Keratinocyte (primary cell): ENCODE results near the gene NOTCH1. TPM values are rescaled to one million over a fixed set of nuclear protein-coding genes. Genes with fewer than 3 reads are reported as not detected.

Experiments used
- DNase-seq: peaks from one replicate; pipeline ENCODE4 v3.0.0-alpha.2; 2011; ENCODE audit warnings: low read depth, missing footprints, low spot score
- FAIRE-seq: peaks from 2 replicates; lab custom pipeline; 2011; peaks lifted over from hg19 to GRCh38; lab: Jason Lieb, UNC
- H2AFZ ChIP-seq: 2 replicates; pipeline ENCODE4 v1.6.0; 2012; ENCODE audit warnings: low read length, control low read depth, inconsistent platforms; ENCODE audit not compliant: control insufficient read depth
- H3K27ac ChIP-seq: 2 replicates; pipeline ENCODE4 v1.5.1; 2011; ENCODE audit warnings: low read length; ENCODE audit not compliant: control insufficient read depth, insufficient read depth
- H3K27me3 ChIP-seq: 3 replicates; pipeline ENCODE4 v1.6.0; 2011; ENCODE audit warnings: low read length; ENCODE audit not compliant: control insufficient read depth, insufficient read depth; ENCODE audit errors: extremely low read depth
- H3K36me3 ChIP-seq, 2 experiments: 2 replicates in 1 of 2; 3 replicates in 1 of 2; pipeline ENCODE4 v1.5.1; 2011; ENCODE audit warnings: low read length in 2 of 2, mild to moderate bottlenecking in 1 of 2; ENCODE audit not compliant: control insufficient read depth in 2 of 2, insufficient read depth in 2 of 2; ENCODE audit errors: extremely low read depth in 1 of 2
- H3K4me1 ChIP-seq: 3 replicates; pipeline ENCODE4 v1.5.1; 2011; ENCODE audit warnings: low read length; ENCODE audit not compliant: control insufficient read depth, insufficient read depth; ENCODE audit errors: extremely low read depth
- H3K4me2 ChIP-seq: 3 replicates; pipeline ENCODE4 v1.6.0; 2011; ENCODE audit warnings: low read depth, low read length; ENCODE audit not compliant: control insufficient read depth, insufficient read depth; ENCODE audit errors: extremely low read depth
- H3K4me3 ChIP-seq, 3 experiments: fragments of 200-600 bp in 1 of 3; sonication (generic) in 1 of 3; 2 replicates in 2 of 3; 3 replicates in 1 of 3; pipeline ENCODE4 v1.5.1; 2011 to 2016; ENCODE audit warnings: low read length in 3 of 3, mild to moderate bottlenecking in 3 of 3, control low read depth in 2 of 3, inconsistent platforms in 1 of 3, low read depth in 1 of 3, mixed read lengths in 1 of 3, mixed run types in 1 of 3, moderate library complexity in 1 of 3; ENCODE audit not compliant: control insufficient read depth in 2 of 3, insufficient read depth in 2 of 3; ENCODE audit errors: extremely low read depth in 1 of 3
- H3K79me2 ChIP-seq: 2 replicates; pipeline ENCODE4 v1.6.0; 2012; ENCODE audit warnings: low read length; ENCODE audit not compliant: control insufficient read depth, insufficient read depth
- H3K9ac ChIP-seq: 3 replicates; pipeline ENCODE4 v1.6.0; 2011; ENCODE audit warnings: low read length; ENCODE audit not compliant: control insufficient read depth, insufficient read depth; ENCODE audit errors: extremely low read depth
- H3K9me1 ChIP-seq: 3 replicates; pipeline ENCODE4 v1.6.0; 2011; ENCODE audit warnings: low read length; ENCODE audit not compliant: control insufficient read depth, insufficient read depth; ENCODE audit errors: extremely low read depth
- H3K9me3 ChIP-seq: 2 replicates; pipeline ENCODE4 v1.5.1; 2012; ENCODE audit warnings: low read depth, low read length; ENCODE audit not compliant: control insufficient read depth
- H4K20me1 ChIP-seq: 3 replicates; pipeline ENCODE4 v1.6.0; 2011; ENCODE audit warnings: low read length; ENCODE audit not compliant: control insufficient read depth, insufficient read depth; ENCODE audit errors: extremely low read depth
- EZH2 ChIP-seq: IDR thresholded peaks from one replicate; pipeline ENCODE4 v1.6.1; 2012; ENCODE audit warnings: inconsistent platforms, mild to moderate bottlenecking, low read length, moderate library complexity
- dilution Hi-C: fragments of 300-500 bp; cut with MboI; formaldehyde crosslinking; loops from one replicate; pipeline ENCODE4 v1.7.0; 2020; ENCODE audit warnings: low sequenced_read_pairs; ENCODE audit not compliant: extremely low pct_ligation_motif_present
- polyA plus RNA-seq, 5 experiments: library from polyadenylated mRNA; depleted of rRNA in 3 of 5; stranded (reverse) in 3 of 5; stranded (forward) in 1 of 5; unstranded in 1 of 5; fragments of >200 nt; gene quantifications; 1 replicate in 1 of 5; 2 replicates in 3 of 5; 3 replicates in 1 of 5; pipeline versions ENCODE4 v1.2.1 to v1.2.3, GENCODE V29; 2011 to 2012; ENCODE audit warnings: missing spikeins in 2 of 5, low read depth in 1 of 5, low replicate concordance in 1 of 5
- TF ChIP-seq, protein P1 (sequence below), 3 experiments: IDR thresholded peaks in 1 of 3; conservative IDR thresholded peaks in 1 of 3; optimal IDR thresholded peaks in 1 of 3; 2 replicates in 2 of 3; 3 replicates in 1 of 3; pipeline versions ENCODE3 to v1.5.1; 2011; ENCODE audit warnings: low read length in 3 of 3, mild to moderate bottlenecking in 3 of 3, moderate library complexity in 2 of 3, control low read depth in 1 of 3, inconsistent platforms in 1 of 3; ENCODE audit not compliant: insufficient read depth in 2 of 3; ENCODE audit errors: extremely low read depth in 1 of 3

The NOTCH1 gene
- polyA plus RNA-seq, 1 donor (not counting 4 experiments of a cell fraction or from before 2014, with no cell fraction given) = 6.1 TPM

DNA sequence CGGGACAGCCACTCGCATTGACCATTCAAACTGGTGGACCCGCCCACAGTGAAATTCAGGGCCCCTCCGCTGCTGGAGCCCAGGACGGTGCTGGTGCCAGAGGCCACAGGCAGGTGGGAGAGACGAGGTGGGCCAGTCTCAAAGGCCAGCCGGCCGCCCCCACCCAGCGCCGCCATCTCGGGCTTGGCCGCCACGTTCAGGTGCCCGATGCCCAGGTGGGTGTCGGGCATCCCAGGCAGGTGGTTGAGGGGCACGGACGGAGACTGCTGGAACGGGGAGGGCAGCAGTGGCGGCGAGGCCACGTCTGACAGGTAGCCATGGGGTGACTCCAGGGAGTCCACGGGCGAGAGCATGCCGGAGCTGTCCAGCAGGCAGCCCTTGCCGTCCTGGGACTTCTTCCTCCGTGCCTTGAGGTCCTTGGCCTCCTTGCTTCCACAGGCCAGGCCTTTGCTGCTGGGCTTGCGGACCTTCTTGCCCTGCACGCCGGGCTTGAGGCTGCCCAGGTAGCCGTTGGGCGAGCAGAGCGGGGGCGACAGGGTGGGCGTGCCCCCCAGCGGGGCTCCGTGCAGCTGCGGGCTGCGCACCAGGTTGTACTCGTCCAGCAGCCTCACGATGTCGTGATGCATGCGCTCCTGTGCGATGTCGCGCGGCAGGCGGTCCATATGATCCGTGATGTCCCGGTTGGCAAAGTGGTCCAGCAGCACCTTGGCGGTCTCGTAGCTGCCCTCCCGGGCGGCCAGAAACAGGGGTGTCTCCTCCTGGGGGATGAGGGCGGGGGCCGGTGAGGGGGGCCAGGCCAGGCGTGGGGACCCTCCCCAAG is 48.8 kb downstream of the NOTCH1 start:
- Histone ChIP-seq H3K36me3 (peaks cover 22 to 38% of the 10 kb centered on the region in 2 experiments), H3K9me3 (no peaks in the 10 kb centered on the region), H4K20me1 (peaks cover 8% of the 10 kb centered on the region), H3K4me3 (no peak overlapping the region), H2AFZ (no peak overlapping the region), H3K4me2 (no peak overlapping the region), H3K27ac (no peak overlapping the region), H3K27me3 (no peaks in the 10 kb centered on the region), H3K4me1 (no peaks in the 10 kb centered on the region), H3K9me1 (no peaks in the 10 kb centered on the region), H3K79me2 (no peaks in the 10 kb centered on the region), H3K9ac (no peak overlapping the region)
- TF ChIP-seq, protein P1, sequence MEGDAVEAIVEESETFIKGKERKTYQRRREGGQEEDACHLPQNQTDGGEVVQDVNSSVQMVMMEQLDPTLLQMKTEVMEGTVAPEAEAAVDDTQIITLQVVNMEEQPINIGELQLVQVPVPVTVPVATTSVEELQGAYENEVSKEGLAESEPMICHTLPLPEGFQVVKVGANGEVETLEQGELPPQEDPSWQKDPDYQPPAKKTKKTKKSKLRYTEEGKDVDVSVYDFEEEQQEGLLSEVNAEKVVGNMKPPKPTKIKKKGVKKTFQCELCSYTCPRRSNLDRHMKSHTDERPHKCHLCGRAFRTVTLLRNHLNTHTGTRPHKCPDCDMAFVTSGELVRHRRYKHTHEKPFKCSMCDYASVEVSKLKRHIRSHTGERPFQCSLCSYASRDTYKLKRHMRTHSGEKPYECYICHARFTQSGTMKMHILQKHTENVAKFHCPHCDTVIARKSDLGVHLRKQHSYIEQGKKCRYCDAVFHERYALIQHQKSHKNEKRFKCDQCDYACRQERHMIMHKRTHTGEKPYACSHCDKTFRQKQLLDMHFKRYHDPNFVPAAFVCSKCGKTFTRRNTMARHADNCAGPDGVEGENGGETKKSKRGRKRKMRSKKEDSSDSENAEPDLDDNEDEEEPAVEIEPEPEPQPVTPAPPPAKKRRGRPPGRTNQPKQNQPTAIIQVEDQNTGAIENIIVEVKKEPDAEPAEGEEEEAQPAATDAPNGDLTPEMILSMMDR (optimal IDR thresholded peaks at IDR 0.05 in 1 of 3, IDR thresholded peaks at IDR 0.05 in 1 of 3, conservative IDR thresholded peaks at IDR 0.05 in 1 of 3; ENCODE audit: extremely low read depth in 1 of 3, insufficient read depth in 2 of 3, low read length in 3 of 3) = no peak
- TF ChIP-seq EZH2 = no peak
- FAIRE-seq (no peak), DNase-seq (no peak)
- dilution Hi-C loops = no loop called here

DNA sequence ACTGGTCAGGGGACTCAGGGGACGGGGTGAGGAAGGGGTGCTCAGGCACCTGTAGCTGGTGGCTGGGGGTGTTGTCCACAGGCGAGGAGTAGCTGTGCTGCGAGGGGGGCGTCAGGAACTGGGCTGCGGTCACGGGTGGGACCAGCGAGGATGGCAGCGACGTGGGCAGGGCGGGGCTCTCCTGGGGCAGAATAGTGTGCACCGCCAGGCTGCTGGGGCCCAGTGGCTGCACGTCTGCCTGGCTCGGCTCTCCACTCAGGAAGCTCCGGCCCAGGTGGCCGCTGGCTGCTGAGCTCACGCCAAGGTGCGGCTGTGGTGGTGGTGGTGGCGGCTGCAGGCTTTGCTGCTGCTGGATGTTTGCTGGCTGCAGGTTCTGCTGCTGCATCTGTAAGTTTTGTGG is 49.7 kb downstream of the NOTCH1 start:
- dilution Hi-C loops = no loop called here
- Histone ChIP-seq H4K20me1 (peaks cover 8% of the 10 kb centered on the region), H3K4me3 (no peak overlapping the region), H3K4me1 (no peaks in the 10 kb centered on the region), H3K79me2 (no peaks in the 10 kb centered on the region), H3K9ac (no peak overlapping the region), H3K4me2 (no peak overlapping the region), H3K9me1 (no peaks in the 10 kb centered on the region), H2AFZ (no peak overlapping the region), H3K36me3 (peaks cover 22 to 38% of the 10 kb centered on the region in 2 experiments), H3K27me3 (no peaks in the 10 kb centered on the region), H3K27ac (no peak overlapping the region), H3K9me3 (no peaks in the 10 kb centered on the region)
- DNase-seq = no peak
- FAIRE-seq = no peak
- no peak for TF ChIP-seq EZH2
- TF ChIP-seq, protein P1 (optimal IDR thresholded peaks at IDR 0.05 in 1 of 3, IDR thresholded peaks at IDR 0.05 in 1 of 3, conservative IDR thresholded peaks at IDR 0.05 in 1 of 3; ENCODE audit: extremely low read depth in 1 of 3, insufficient read depth in 2 of 3, low read length in 3 of 3) = no peak
